Activated T-cell treated with anti-CD3 and anti-CD28 coated beads, Interleukin-2, amount 50 U/mL, for 4 hours (primary cell): ENCODE results near the gene TRABD2A. TPM values are rescaled to one million over a fixed set of nuclear protein-coding genes. Genes with fewer than 3 reads are reported as not detected.
"Not testable (repeated sequence)": the region's sequence is repeated elsewhere in the genome, so short reads cannot be mapped to it uniquely, and the experiment has no call there.

Experiments
- ATAC-seq, 2 donors: fragments of 200-7000 bp; cut with Tn5 transposase; one replicate each; pipeline ENCODE4 v1.10.0; 2021
- DNase-seq: peaks from one replicate; pipeline ENCODE4 v3.0.0-alpha.2; 2020
- H3K27me3 Mint-ChIP-seq: one replicate; pipeline ENCODE4 v1.8.0; 2021; ENCODE audit warnings: low read depth, mixed read lengths
- H3K36me3 Mint-ChIP-seq: one replicate; pipeline ENCODE4 v1.8.0; 2022; ENCODE audit warnings: mixed read lengths; ENCODE audit not compliant: insufficient read depth
- H3K4me1 Mint-ChIP-seq: one replicate; pipeline ENCODE4 v1.8.0; 2021; ENCODE audit warnings: low read depth, mixed read lengths
- H3K4me3 Mint-ChIP-seq: one replicate; pipeline ENCODE4 v1.8.0; 2021; ENCODE audit warnings: mild to moderate bottlenecking, moderate library complexity, mixed read lengths
- H3K9me3 Mint-ChIP-seq: one replicate; pipeline ENCODE4 v1.8.0; 2021; ENCODE audit warnings: mixed read lengths
- total RNA-seq, 3 donors: library from RNA; stranded (reverse); gene quantifications; one replicate each; pipeline ENCODE4 v1.2.1, GENCODE V29; 2021

TRABD2A gene
- total RNA-seq = 10 to 100 TPM; 21.2 to 29.4 (median 22.2) TPM

GRCh38 chr2:84880645-84881521, at the start of gene TRABD2A:
Gene TRABD2A, minus strand, starts transcription at chr2:84881084. Its CDS starts 45 bp downstream, at chr2:84881039.
- Mint-ChIP-seq H3K4me1 (peaks cover 54% of the 10 kb centered on the region), H3K36me3 (peaks cover 3% of the 10 kb centered on the region), H3K4me3 (peak within 1 kb of the TSS; percentile 90), H3K27me3 (no peaks in the 10 kb centered on the region), H3K9me3 (no peaks in the 10 kb centered on the region)
- ATAC-seq (peak; percentile 44 to 45), DNase-seq (peak; percentile 48)

GRCh38 chr2:84927275-84927627, 46.4 kb upstream of the TRABD2A start:
- no peaks in the 10 kb centered on the region for H3K9me3 Mint-ChIP-seq
- no peak for ATAC-seq
- peak overlapping the region; percentile 91 for H3K4me3 Mint-ChIP-seq
- H3K4me1 Mint-ChIP-seq = peaks cover 51% of the 10 kb centered on the region
- no peaks in the 10 kb centered on the region for H3K36me3 Mint-ChIP-seq
- no peaks in the 10 kb centered on the region for H3K27me3 Mint-ChIP-seq
- DNase-seq = no peak

GRCh38 chr2:84925724-84926376, 45.0 kb upstream of the TRABD2A start:
- H3K4me1 Mint-ChIP-seq = peaks cover 41% of the 10 kb centered on the region
- peak; percentile 99 for DNase-seq
- peak overlapping the region; percentile 91 for H3K4me3 Mint-ChIP-seq

GRCh38 chr2:84925336-84925723, 44.4 kb upstream of the TRABD2A start:
- peaks cover 44% of the 10 kb centered on the region for H3K4me1 Mint-ChIP-seq
- H3K27me3 Mint-ChIP-seq = no peaks in the 10 kb centered on the region
- ATAC-seq (peak in 1 of 2 donors; percentile 1), DNase-seq (no peak)
- no peaks in the 10 kb centered on the region for H3K36me3 Mint-ChIP-seq
- H3K9me3 Mint-ChIP-seq = no peaks in the 10 kb centered on the region
- peak overlapping the region; percentile 91 for H3K4me3 Mint-ChIP-seq

More at GRCh38 chr2:84925724-84926376, 45.0 kb upstream of the TRABD2A start:
- H3K36me3 Mint-ChIP-seq = no peaks in the 10 kb centered on the region
- H3K27me3 Mint-ChIP-seq = no peaks in the 10 kb centered on the region
- ATAC-seq = peak; percentile 81 to 83
- no peaks in the 10 kb centered on the region for H3K9me3 Mint-ChIP-seq

- ATAC-seq (no peak), DNase-seq (peak; percentile 34)
- H3K4me1 Mint-ChIP-seq = peaks cover 51% of the 10 kb centered on the region
- H3K9me3 Mint-ChIP-seq = no peaks in the 10 kb centered on the region
- peak overlapping the region; percentile 40 for H3K4me3 Mint-ChIP-seq
- no peaks in the 10 kb centered on the region for H3K27me3 Mint-ChIP-seq
- no peaks in the 10 kb centered on the region for H3K36me3 Mint-ChIP-seq
Observed at GRCh38 chr2:84924173-84925106, 43.6 kb upstream of the TRABD2A start.

GRCh38 chr2:84923009-84923408, 42.1 kb upstream of the TRABD2A start:
- H3K27me3 Mint-ChIP-seq = no peaks in the 10 kb centered on the region
- ATAC-seq (no peak), DNase-seq (no peak)
- peaks cover 65% of the 10 kb centered on the region for H3K4me1 Mint-ChIP-seq
- H3K36me3 Mint-ChIP-seq = no peaks in the 10 kb centered on the region
- no peak overlapping the region for H3K4me3 Mint-ChIP-seq
- H3K9me3 Mint-ChIP-seq = no peaks in the 10 kb centered on the region

GRCh38 chr2:84919885-84920580, 39.1 kb upstream of the TRABD2A start:
- DNase-seq (peak; percentile 58), ATAC-seq (peak; percentile 68 to 79)
- Mint-ChIP-seq H3K4me1 (peaks cover 46% of the 10 kb centered on the region), H3K9me3 (no peaks in the 10 kb centered on the region), H3K4me3 (peak overlapping the region; percentile 53), H3K36me3 (no peaks in the 10 kb centered on the region), H3K27me3 (no peaks in the 10 kb centered on the region)

- DNase-seq (no peak), ATAC-seq (no peak)
- Mint-ChIP-seq H3K36me3 (no peaks in the 10 kb centered on the region), H3K4me1 (peaks cover 34% of the 10 kb centered on the region), H3K9me3 (no peaks in the 10 kb centered on the region), H3K4me3 (no peak overlapping the region), H3K27me3 (no peaks in the 10 kb centered on the region)
Observed at GRCh38 chr2:84918430-84918829, 37.5 kb upstream of the TRABD2A start.

- not testable (repeated sequence) for DNase-seq, H3K9me3 Mint-ChIP-seq, H3K4me3 Mint-ChIP-seq, H3K36me3 Mint-ChIP-seq, ATAC-seq, H3K27me3 Mint-ChIP-seq
- peaks cover 32% of the 10 kb centered on the region for H3K4me1 Mint-ChIP-seq
Observed at GRCh38 chr2:84917821-84918220, 36.9 kb upstream of the TRABD2A start.

GRCh38 chr2:84915675-84916074, 34.8 kb upstream of the TRABD2A start:
- H3K36me3 Mint-ChIP-seq, H3K9me3 Mint-ChIP-seq, ATAC-seq, DNase-seq, H3K4me3 Mint-ChIP-seq, H3K27me3 Mint-ChIP-seq: not testable (repeated sequence)
- peaks cover 36% of the 10 kb centered on the region for H3K4me1 Mint-ChIP-seq

- Mint-ChIP-seq H3K36me3 (peaks cover 2% of the 10 kb centered on the region), H3K27me3 (no peaks in the 10 kb centered on the region), H3K4me3 (no peak overlapping the region), H3K4me1 (peaks cover 33% of the 10 kb centered on the region), H3K9me3 (peaks cover 8% of the 10 kb centered on the region)
- ATAC-seq (no peak), DNase-seq (no peak)
Observed at GRCh38 chr2:84914334-84914733, 33.5 kb upstream of the TRABD2A start.

GRCh38 chr2:84912984-84913383, 32.1 kb upstream of the TRABD2A start:
- no peak overlapping the region for H3K4me3 Mint-ChIP-seq
- H3K4me1 Mint-ChIP-seq = peaks cover 33% of the 10 kb centered on the region

GRCh38 chr2:84911135-84911678, 30.3 kb upstream of the TRABD2A start:
- Mint-ChIP-seq H3K9me3 (peaks cover 12% of the 10 kb centered on the region), H3K4me1 (peaks cover 41% of the 10 kb centered on the region), H3K36me3 (peaks cover 7% of the 10 kb centered on the region), H3K27me3 (no peaks in the 10 kb centered on the region), H3K4me3 (no peak overlapping the region)
- DNase-seq = no peak
- no peak for ATAC-seq

More at GRCh38 chr2:84912984-84913383, 32.1 kb upstream of the TRABD2A start:
- DNase-seq (no peak), ATAC-seq (no peak)
- Mint-ChIP-seq H3K27me3 (no peaks in the 10 kb centered on the region), H3K9me3 (peaks cover 12% of the 10 kb centered on the region), H3K36me3 (peaks cover 7% of the 10 kb centered on the region)
